GM23338 (cell line): ENCODE measurements around the gene LCNL1.

Experiments
- CTCF ChIP-seq, 2 experiments: fragments of 200-600 bp in 1 of 2; sonication (generic) in 1 of 2; conservative IDR thresholded peaks; 2 replicates each; pipeline versions ENCODE4 v1.5.1 to v1.6.1; 2016 to 2017; ENCODE audit warnings: antibody characterized with exemption in 2 of 2, low read depth in 2 of 2, mild to moderate bottlenecking in 2 of 2, moderate library complexity in 1 of 2
- POLR2AphosphoS5 ChIP-seq: IDR thresholded peaks from 2 replicates; pipeline ENCODE4 v1.6.1; 2016; ENCODE audit warnings: antibody characterized with exemption, low read depth

- TF ChIP-seq CTCF (conservative IDR thresholded peaks at IDR 0.05; ENCODE audit: low read depth in 2 of 2) (no peak), POLR2AphosphoS5 (no peak)
These were observed 12.4 kb upstream of the LCNL1 start for GRCh38 chr9:136970361-136970760.
